GM18502 (cell line): ENCODE results near the gene LINGO1.

Source experiments
- ATAC-seq: cut with Tn5 transposase; IDR thresholded peaks from one replicate; pipeline ENCODE4 v1.9.1; 2021; ENCODE audit warnings: mild to moderate bottlenecking; ENCODE audit not compliant: unreplicated experiment, poor library complexity

The LINGO1 gene

DNA sequence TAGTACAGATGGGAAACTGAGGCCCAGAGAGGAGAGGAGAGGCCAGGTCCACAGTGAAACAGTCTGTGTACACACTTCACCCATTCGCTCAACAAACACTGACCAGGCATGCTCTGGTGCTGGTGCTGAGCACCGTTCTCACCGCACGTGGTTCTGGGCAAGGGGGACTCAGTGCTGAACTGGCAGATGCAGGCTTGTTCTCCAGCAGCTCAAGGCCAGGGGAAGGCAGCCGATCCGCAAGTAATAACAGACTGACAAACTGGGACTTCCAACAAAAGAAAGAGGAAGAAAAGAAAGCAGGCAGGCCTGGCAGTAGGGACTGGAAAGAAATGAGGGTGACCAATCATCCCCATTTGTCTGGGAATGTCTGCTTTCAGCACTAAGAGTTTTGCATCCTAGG lies 25.6 kb upstream of the LINGO1 start:
- no peak for ATAC-seq

DNA sequence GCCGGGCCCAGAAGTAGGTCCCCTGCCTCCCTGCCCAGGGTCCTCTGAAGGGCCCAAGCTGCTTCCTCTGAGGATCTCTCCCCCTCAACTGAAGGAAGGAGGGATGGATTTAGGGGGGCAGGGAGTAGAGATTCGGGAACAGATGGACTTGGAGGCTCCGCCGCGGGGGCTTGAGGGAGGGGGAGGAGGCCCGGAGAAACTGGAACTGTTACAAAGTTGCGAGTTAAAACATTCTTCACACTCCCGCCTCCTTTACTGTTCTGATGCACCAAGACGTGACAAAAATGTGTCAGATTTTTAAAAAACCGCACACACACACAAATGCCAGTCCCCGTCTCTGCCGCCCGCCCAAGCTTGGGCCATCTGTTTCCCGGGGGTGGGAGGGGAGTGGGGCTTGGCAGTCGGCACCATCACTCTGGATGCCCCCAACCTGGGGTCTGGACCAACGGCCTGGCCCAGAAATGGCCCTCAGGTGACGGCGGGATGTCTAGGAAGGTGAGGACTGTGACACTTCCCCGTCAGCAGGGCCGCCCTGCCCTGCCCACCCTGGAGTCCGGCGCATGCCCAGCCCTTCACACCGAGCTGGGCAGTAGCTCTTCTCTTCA lies 25.0 kb upstream of the LINGO1 start:
- no peak for ATAC-seq

DNA sequence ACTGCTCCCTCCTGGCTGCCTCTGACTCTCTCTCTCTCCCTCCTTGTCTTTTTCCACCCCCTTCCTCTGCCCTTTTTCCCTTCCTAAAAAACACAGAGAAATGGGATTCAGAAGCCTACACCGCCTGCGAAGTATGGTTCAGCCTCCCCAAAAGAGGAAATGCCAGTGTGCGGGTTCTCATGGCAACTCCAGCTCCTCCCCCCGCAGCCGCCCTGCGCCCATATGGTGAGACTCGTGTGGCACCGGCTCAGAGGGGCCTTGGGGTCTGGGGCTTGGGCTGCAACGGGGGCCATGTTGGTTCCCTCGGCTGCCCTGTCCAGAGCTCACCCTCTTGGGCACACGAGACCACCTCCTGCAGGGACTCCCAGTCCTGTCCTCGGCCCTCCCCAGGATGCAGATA lies 23.6 kb upstream of the LINGO1 start:
- ATAC-seq, result no peak

- no peak for ATAC-seq
Measured at GRCh38 chr15:77654975-77655374, 22.3 kb upstream of the LINGO1 start.

DNA sequence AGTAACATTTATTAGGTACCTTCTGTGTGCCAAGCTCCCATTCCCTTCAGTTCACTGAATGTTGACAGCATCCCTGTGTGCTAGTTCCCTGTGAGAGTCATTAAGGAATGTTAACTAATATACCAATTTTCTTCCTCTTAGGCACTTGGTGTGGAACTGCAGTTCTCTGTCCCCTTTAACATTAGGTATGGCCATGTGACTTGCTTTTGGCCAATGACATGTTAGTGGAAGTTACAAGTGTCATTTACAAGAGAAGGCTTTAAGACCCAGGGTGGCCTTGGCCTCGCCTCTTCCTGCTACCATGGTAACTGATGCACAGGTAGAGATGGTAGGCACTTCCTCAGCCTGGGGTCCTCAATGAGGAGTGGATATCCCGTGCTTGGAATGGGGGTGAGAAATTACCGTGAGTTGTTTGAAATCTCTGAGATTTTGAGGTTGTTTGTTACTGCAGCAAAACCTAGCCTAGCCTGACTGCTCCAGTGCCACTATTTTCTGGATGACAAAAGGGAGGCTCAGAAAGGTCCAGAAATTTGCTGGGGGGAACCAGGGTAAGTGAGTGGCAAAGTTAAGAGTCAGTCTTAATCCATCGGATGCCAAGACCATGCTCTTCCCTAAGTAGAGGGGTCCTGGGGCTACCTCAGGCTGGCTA lies 21.2 kb upstream of the LINGO1 start:
- no peak for ATAC-seq

DNA sequence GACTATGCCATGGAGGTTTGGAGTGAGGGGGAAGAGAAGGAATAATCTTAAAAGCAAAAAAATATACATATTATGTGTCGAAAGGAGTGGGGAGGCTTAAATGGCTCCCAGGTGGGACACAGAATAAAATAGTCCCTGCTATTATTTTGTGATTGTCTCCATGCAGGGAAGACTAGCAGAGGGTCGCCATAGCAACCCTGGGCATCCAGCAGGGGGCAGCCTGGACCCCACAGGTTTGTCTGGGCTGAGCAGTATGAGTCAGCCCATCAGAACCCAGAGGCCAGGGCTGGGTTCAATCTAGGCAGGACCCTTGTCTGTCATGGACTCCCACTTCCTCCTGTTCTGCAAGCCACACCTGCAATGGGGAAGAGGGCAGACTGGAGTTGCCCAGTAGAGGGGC lies 17.6 kb upstream of the LINGO1 start:
- ATAC-seq, result no peak

GRCh38 chr15:77649610-77650009 lies 16.9 kb upstream of the LINGO1 start:
- no peak for ATAC-seq

DNA sequence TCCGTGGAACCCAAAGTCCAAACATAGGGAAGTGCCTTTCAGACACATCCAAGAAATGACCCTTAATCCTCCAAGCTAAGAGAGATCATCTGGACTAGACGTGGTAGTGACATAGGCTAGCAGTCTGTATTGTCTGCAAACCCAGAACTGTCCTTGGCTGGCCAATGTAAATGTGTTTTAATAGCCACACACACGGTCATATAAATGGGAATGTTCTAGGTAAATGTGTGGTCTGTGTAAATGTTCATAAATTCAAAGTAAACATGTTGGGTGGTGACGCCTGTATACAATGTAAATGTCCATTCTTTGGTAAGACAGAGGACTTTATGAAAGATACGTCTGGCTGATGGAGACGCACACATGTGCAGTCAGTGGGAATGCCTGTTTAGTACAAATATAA lies 16.3 kb upstream of the LINGO1 start:
- no peak for ATAC-seq

DNA sequence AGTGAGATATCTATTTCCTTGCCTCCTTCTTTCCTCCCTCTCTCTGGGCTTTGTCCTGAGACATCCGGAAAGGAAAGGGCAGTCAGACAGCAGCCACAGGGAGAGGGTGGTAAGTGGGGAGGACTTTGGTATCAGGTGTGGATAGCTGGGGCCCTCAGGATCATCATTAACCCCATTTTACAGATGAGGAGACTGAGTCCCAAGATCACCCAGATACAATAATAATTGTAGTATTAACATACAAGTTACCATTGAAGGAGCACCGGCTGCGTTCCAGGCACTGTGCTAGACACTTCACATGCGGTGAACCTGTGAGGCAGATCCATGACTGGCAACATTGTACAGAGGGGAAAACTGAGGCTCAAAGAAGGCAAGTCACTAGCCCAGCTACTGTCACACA lies 15.2 kb upstream of the LINGO1 start:
- ATAC-seq, result no peak

GRCh38 chr15:77646104-77646694 lies 13.5 kb upstream of the LINGO1 start:
- no peak for ATAC-seq

GRCh38 chr15:77645602-77646001 lies 12.9 kb upstream of the LINGO1 start:
- ATAC-seq, result no peak

- no peak for ATAC-seq
Measured at GRCh38 chr15:77644543-77645247, 12.0 kb upstream of the LINGO1 start.

- no peak for ATAC-seq
Measured at GRCh38 chr15:77643764-77644163, 11.1 kb upstream of the LINGO1 start.

- no peak for ATAC-seq
Measured at GRCh38 chr15:77642793-77643430, 10.2 kb upstream of the LINGO1 start.

GRCh38 chr15:77641999-77642398 lies 9.3 kb upstream of the LINGO1 start:
- no peak for ATAC-seq

GRCh38 chr15:77640615-77641014 lies 7.9 kb upstream of the LINGO1 start:
- no peak for ATAC-seq

GRCh38 chr15:77639431-77639830 lies 6.7 kb upstream of the LINGO1 start:
- no peak for ATAC-seq

- ATAC-seq, result no peak
Measured at GRCh38 chr15:77637851-77638692, 5.4 kb upstream of the LINGO1 start.

GRCh38 chr15:77636209-77636608 lies 3.5 kb upstream of the LINGO1 start:
- ATAC-seq, result no peak
